ENCODE data around the gene PARD3. TPM values are rescaled to one million over a fixed set of nuclear protein-coding genes. Genes with fewer than 3 reads are reported as not detected.

The PARD3 gene
- total and polyA plus RNA-seq, 2 experiments from 2014 or later: 6.3 to 21.2 TPM

DNA sequence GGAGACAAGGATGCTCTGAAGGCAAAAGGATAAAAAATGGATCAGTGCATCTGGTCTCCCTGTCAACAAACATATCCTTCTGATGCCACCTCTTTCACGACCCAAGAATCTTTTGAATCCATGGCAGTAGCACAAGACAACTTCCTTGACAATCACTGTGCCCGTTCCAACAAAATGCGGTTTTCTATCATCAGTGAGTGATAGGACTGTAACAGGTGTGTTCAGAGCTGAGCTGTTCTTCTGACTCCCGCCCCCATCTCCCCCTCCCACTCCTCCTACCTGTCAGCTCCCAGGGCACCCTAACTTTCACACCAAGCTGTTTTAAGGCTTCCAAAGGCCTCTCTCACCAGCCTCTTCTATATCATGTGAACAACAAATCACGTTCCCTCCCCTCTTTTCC is 74.8 kb downstream of the PARD3 start:
- Histone ChIP-seq H3K9me3 (ENCODE audit: low read depth) (no peaks in the 10 kb centered on the region), H3K4me1 (ENCODE audit: insufficient read depth) (peaks cover 27% of the 10 kb centered on the region), H3K9ac (peak overlapping the region; percentile 21; the same call in 1 of the 2 replicates), H2AFZ (peak overlapping the region; percentile 46; the same call in 1 of the 2 replicates), H4K20me1 (ENCODE audit: insufficient read depth) (no peaks in the 10 kb centered on the region), H3K4me2 (ENCODE audit: unreplicated experiment) (peak overlapping the region; percentile 73), H3K4me3 (peak overlapping the region; percentile 62), H3K9me2 (ENCODE audit: insufficient read depth) (no peaks in the 10 kb centered on the region), H3K79me2 (ENCODE audit: insufficient read depth) (peaks cover 82% of the 10 kb centered on the region), H3F3A (ENCODE audit: insufficient read depth) (peaks cover 26% of the 10 kb centered on the region), H3K27me3 (replicated peaks; ENCODE audit: insufficient read depth) (no peaks in the 10 kb centered on the region), H3K27ac (peak overlapping the region; percentile 40; the same call in 1 of the 2 replicates), H3K36me3 (ENCODE audit: low read depth) (no peaks in the 10 kb centered on the region)
- in situ Hi-C loops (cut with MboI): no loop called here
- no peak for DNase-seq
- 39 to 42% methylated on average over 5 of the region's 5 CpGs for WGBS, 2 experiments (ENCODE audit: low coverage in 1 of 2, low lambda C conversion rate in 2 of 2, missing lambda C conversion rate in 2 of 2)
- TF ChIP-seq EZH2phosphoT487 (IDR thresholded peaks at IDR 0.05; ENCODE audit: insufficient read depth, low read depth) (no peak), EZH2 (IDR thresholded peaks at IDR 0.05; ENCODE audit: insufficient read depth, poor library complexity, severe bottlenecking) (no peak)

GRCh38 chr10:34739915-34740314 is 75.2 kb downstream of the PARD3 start:
- Histone ChIP-seq H4K20me1 (ENCODE audit: insufficient read depth) (no peaks in the 10 kb centered on the region), H3K27ac (peak overlapping the region; percentile 40), H3K9me3 (ENCODE audit: low read depth) (no peaks in the 10 kb centered on the region), H3K79me2 (ENCODE audit: insufficient read depth) (peaks cover 82% of the 10 kb centered on the region), H3K4me1 (ENCODE audit: insufficient read depth) (peaks cover 27% of the 10 kb centered on the region), H3K36me3 (ENCODE audit: low read depth) (no peaks in the 10 kb centered on the region), H3K27me3 (replicated peaks; ENCODE audit: insufficient read depth) (no peaks in the 10 kb centered on the region), H3K9me2 (ENCODE audit: insufficient read depth) (no peaks in the 10 kb centered on the region), H2AFZ (peak overlapping the region; percentile 46), H3K4me2 (ENCODE audit: unreplicated experiment) (peak overlapping the region; percentile 73), H3F3A (ENCODE audit: insufficient read depth) (peaks cover 26% of the 10 kb centered on the region), H3K9ac (peak overlapping the region; percentile 21; the same call in 1 of the 2 replicates), H3K4me3 (peak overlapping the region; percentile 62)
- in situ Hi-C loops (cut with MboI): no loop called here
- WGBS, 2 experiments (ENCODE audit: low coverage in 1 of 2, low lambda C conversion rate in 2 of 2, missing lambda C conversion rate in 2 of 2): 4 to 5% methylated on average over 9 of the region's 9 CpGs
- TF ChIP-seq EZH2phosphoT487 (IDR thresholded peaks at IDR 0.05; ENCODE audit: insufficient read depth, low read depth): no peak
- no peak for TF ChIP-seq EZH2 (IDR thresholded peaks at IDR 0.05; ENCODE audit: insufficient read depth, poor library complexity, severe bottlenecking)
- peak; percentile 73 for DNase-seq

- H3K27me3 ChIP-seq (replicated peaks; ENCODE audit: insufficient read depth): no peaks in the 10 kb centered on the region
- no peak overlapping the region for H3K4me3 ChIP-seq
- H4K20me1 ChIP-seq (ENCODE audit: insufficient read depth): no peaks in the 10 kb centered on the region
- peaks cover 23% of the 10 kb centered on the region for H3F3A ChIP-seq (ENCODE audit: insufficient read depth)
- no peak for DNase-seq
- TF ChIP-seq EZH2 (IDR thresholded peaks at IDR 0.05; ENCODE audit: insufficient read depth, poor library complexity, severe bottlenecking) (no peak), EZH2phosphoT487 (IDR thresholded peaks at IDR 0.05; ENCODE audit: insufficient read depth, low read depth) (no peak)
- no peak overlapping the region for H3K27ac ChIP-seq
- in situ Hi-C loops (cut with MboI): no loop called here
- peaks cover 79% of the 10 kb centered on the region for H3K79me2 ChIP-seq (ENCODE audit: insufficient read depth)
- WGBS, 2 experiments (ENCODE audit: low coverage in 1 of 2, low lambda C conversion rate in 2 of 2, missing lambda C conversion rate in 2 of 2): 98% methylated on average over 7 of the region's 7 CpGs
- no peak overlapping the region for H2AFZ ChIP-seq
- H3K9me3 ChIP-seq (ENCODE audit: low read depth): no peaks in the 10 kb centered on the region
- no peak overlapping the region for H3K4me2 ChIP-seq (ENCODE audit: unreplicated experiment)
- no peaks in the 10 kb centered on the region for H3K36me3 ChIP-seq (ENCODE audit: low read depth)
- peaks cover 28% of the 10 kb centered on the region for H3K4me1 ChIP-seq (ENCODE audit: insufficient read depth)
- H3K9ac ChIP-seq: no peak overlapping the region
- H3K9me2 ChIP-seq (ENCODE audit: insufficient read depth): no peaks in the 10 kb centered on the region
Observed at GRCh38 chr10:34737772-34738169, 77.3 kb downstream of the PARD3 start.

DNA sequence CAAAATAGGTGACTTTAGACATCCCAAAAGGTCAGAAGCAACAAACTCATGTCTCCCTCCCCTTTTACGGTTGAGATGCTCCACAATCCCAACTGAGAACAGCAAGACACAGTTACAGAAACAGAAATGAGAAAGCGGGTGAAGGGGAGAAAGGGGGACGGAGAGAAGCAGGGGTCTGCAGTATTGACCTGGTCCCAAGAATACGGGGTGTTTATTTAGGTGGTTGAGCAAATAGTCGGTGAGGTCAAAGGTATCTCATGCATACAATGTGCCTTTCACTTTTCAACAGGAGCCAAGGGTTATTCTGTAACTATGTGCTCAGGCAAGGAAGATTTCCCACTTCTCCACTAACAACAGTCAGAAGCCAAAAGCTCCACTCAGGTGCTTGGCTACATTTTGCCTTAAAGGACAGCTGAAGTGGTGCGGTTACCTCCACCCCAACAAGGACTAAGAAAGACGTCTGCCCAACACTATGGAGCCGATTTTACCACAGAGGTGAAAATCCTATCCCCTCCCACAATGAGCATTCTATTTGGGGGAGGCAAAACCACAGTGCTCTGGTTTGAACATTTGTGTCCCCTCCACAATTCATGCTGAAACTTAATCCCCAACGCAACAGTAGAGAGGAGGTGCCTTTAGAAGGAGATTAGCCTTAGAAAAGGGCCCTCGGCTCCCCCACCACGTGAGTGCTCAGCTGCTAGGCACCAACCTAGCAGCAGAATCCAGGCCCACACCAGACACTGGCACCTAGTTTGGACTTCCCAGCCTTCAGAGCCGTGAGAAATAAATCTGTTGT is 77.9 kb downstream of the PARD3 start:
- H2AFZ ChIP-seq: no peak overlapping the region

More for the DNA sequence above, 77.9 kb downstream of the PARD3 start:
- no peaks in the 10 kb centered on the region for H3K27me3 ChIP-seq (replicated peaks; ENCODE audit: insufficient read depth)
- H4K20me1 ChIP-seq (ENCODE audit: insufficient read depth): no peaks in the 10 kb centered on the region
- H3K9ac ChIP-seq: no peak overlapping the region
- WGBS, 2 experiments (ENCODE audit: low coverage in 1 of 2, low lambda C conversion rate in 2 of 2, missing lambda C conversion rate in 2 of 2): 88% methylated on average over 12 of the region's 12 CpGs
- H3K9me3 ChIP-seq (ENCODE audit: low read depth): no peaks in the 10 kb centered on the region
- no peak for DNase-seq
- TF ChIP-seq EZH2phosphoT487 (IDR thresholded peaks at IDR 0.05; ENCODE audit: insufficient read depth, low read depth): no peak
- no peak for TF ChIP-seq EZH2 (IDR thresholded peaks at IDR 0.05; ENCODE audit: insufficient read depth, poor library complexity, severe bottlenecking)
- no peak overlapping the region for H3K4me3 ChIP-seq
- H3K9me2 ChIP-seq (ENCODE audit: insufficient read depth): no peaks in the 10 kb centered on the region
- H3K36me3 ChIP-seq (ENCODE audit: low read depth): no peaks in the 10 kb centered on the region
- no peak overlapping the region for H3K27ac ChIP-seq
- H3K79me2 ChIP-seq (ENCODE audit: insufficient read depth): peaks cover 73% of the 10 kb centered on the region
- H3F3A ChIP-seq (ENCODE audit: insufficient read depth): peaks cover 29% of the 10 kb centered on the region
- H3K4me2 ChIP-seq (ENCODE audit: unreplicated experiment): no peak overlapping the region
- in situ Hi-C loops (cut with MboI): no loop called here
- peaks cover 34% of the 10 kb centered on the region for H3K4me1 ChIP-seq (ENCODE audit: insufficient read depth)
